GM12892 (cell line): Measurements from ENCODE around the gene BMP3.

Experiments
- POLR2A ChIP-seq: IDR thresholded peaks from 2 replicates; pipeline ENCODE4 v1.6.1; 2011; ENCODE audit warnings: low read depth, low read length, control low read depth
- POLR2AphosphoS5 ChIP-seq: IDR thresholded peaks from 2 replicates; pipeline ENCODE4 v1.6.1; 2011; ENCODE audit warnings: low read depth, low read length, control low read depth
- TAF1 ChIP-seq: IDR thresholded peaks from 2 replicates; pipeline ENCODE4 v1.6.1; 2011; ENCODE audit warnings: low read depth, mild to moderate bottlenecking, control low read depth, low read length, borderline replicate concordance

DNA sequence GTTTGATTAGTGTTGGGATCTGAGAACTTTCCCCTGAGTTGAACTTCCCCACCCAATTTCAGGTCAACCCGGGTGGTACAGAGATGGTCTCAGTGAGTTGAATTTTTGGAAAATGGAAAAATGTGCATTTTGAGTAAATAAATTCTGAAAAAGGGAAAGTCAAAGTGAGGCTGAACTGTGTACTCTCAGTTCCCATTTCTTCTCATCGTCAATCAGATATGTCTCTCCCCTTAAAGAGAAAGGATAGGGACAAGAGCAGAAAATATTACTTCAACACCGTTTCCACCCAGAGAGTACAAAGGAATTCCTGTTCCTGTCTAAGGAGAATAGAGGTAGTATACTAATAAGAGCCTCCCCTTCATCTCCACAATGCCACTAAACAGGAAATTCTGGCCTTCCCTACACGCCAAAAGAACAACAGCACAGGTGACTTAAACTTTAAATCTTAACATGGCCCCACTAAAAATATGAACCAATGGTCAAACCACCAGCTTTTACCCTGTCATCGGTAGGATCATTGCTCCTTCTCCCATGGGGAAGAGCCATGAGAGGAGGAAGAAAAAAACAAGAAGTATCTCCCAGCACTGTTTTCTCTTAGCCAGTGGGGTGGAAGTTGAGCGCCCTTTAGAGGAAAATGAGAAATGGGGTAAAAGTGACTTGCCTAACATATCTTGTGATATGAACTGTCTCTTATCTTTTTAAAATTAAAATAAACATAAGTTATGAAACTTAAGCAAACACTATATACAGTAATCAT is 30.3 kb downstream of the BMP3 start:
- TF ChIP-seq POLR2AphosphoS5 (no peak), POLR2A (no peak), TAF1 (no peak)
